HCT116 (cell line): ENCODE measurements around the gene SGMS1. TPM values are rescaled to one million over a fixed set of nuclear protein-coding genes. Genes with fewer than 3 reads are reported as not detected.
A peak's percentile ranks its signal among the peaks of the same experiment; 100 is the strongest.

Experiments
- ATAC-seq: fragments of 200-7000 bp; cut with Tn5 transposase; 2 replicates; pipeline ENCODE4 v1.9.1; 2020; ENCODE audit warnings: mild to moderate bottlenecking, moderate library complexity
- BruUV-seq: library from RNA; stranded (reverse); fragments of 400-500 nt; replicated peaks from 2 replicates; lab custom pipeline; 2021; lab: Mats Ljungman, UMichigan
- CTCF ChIA-PET: fragments of 300-600 bp; sonication (Branson Sonifier 250); formaldehyde crosslinking; loops from one replicate; lab custom pipeline; 2021; ENCODE audit warnings: antibody characterized with exemption; lab: Charles Lee
- POLR2A ChIA-PET: fragments of 300-600, 350-600 bp; sonication (Branson Sonifier 250); formaldehyde crosslinking; loops from one replicate; lab custom pipeline; 2021; ENCODE audit warnings: antibody characterized with exemption; lab: Charles Lee
- RAD21 ChIA-PET, 2 experiments: fragments of 300-600 bp; sonication (Branson Sonifier 250); formaldehyde crosslinking; loops; one replicate each; lab custom pipeline; 2023; ENCODE audit warnings: low total read pairs in 2 of 2; ENCODE audit not compliant: uncharacterized antibody in 2 of 2, unreplicated experiment in 2 of 2, low non-redundant PET in 1 of 2; lab: Charles Lee
- DNase-seq: peaks from one replicate; pipeline ENCODE4 v3.0.0-alpha.2; 2010; ENCODE audit warnings: low read depth, low spot score
- H2AFZ ChIP-seq: fragments of 200-600 bp; shearing (Covaris generic), sonication (generic); 2 replicates; pipeline ENCODE4 v1.6.1; 2017; ENCODE audit warnings: low read depth, mixed run types, mixed read lengths, antibody characterized with exemption, low read length; ENCODE audit not compliant: poor library complexity, severe bottlenecking
- H3K27ac ChIP-seq: 2 replicates; pipeline ENCODE4 v1.5.1; 2012; ENCODE audit warnings: low read depth, low read length
- H3K27me3 ChIP-seq: fragments of 200-600 bp; sonication (generic); 2 replicates; pipeline ENCODE4 v1.6.1; 2016; ENCODE audit warnings: mixed run types, low read length, mixed read lengths; ENCODE audit not compliant: insufficient read depth
- H3K36me3 ChIP-seq, 2 experiments: fragments of 200-500 bp in 1 of 2; fragments of 200-600 bp in 1 of 2; sonication (Bioruptor generic) in 1 of 2; sonication (generic) in 1 of 2; 2 replicates each; pipeline versions ENCODE4 v1.5.1 to v1.6.1; 2014 to 2016; ENCODE audit warnings: low read length in 2 of 2, inconsistent platforms in 1 of 2, mixed read lengths in 1 of 2, mixed run types in 1 of 2; ENCODE audit not compliant: insufficient read depth in 2 of 2, control insufficient read depth in 1 of 2
- H3K4me1 ChIP-seq, 2 experiments: fragments of 200-600 bp in 1 of 2; sonication (generic) in 1 of 2; 2 replicates each; pipeline versions ENCODE4 v1.5.1 to v1.6.1; 2012 to 2017; ENCODE audit warnings: low read length in 2 of 2, inconsistent platforms in 1 of 2, mild to moderate bottlenecking in 1 of 2, mixed read lengths in 1 of 2, mixed run types in 1 of 2, moderate library complexity in 1 of 2; ENCODE audit not compliant: insufficient read depth in 2 of 2, control insufficient read depth in 1 of 2
- H3K4me2 ChIP-seq: fragments of 200-600 bp; sonication (generic); 2 replicates; pipeline ENCODE4 v1.6.1; 2017; ENCODE audit warnings: mixed run types, low read length, mixed read lengths
- H3K4me3 ChIP-seq, 2 experiments: fragments of 200-600 bp in 1 of 2; sonication (generic) in 1 of 2; replicated peaks in 1 of 2; 2 replicates each; pipeline ENCODE4 v1.5.1; 2011 to 2016; ENCODE audit warnings: low read length in 2 of 2, control low read depth in 1 of 2, low read depth in 1 of 2, mild to moderate bottlenecking in 1 of 2, mixed read lengths in 1 of 2, mixed run types in 1 of 2
- H3K79me2 ChIP-seq: fragments of 200-600 bp; sonication (generic); 2 replicates; pipeline ENCODE4 v1.6.1; 2017; ENCODE audit warnings: mild to moderate bottlenecking, mixed run types, low read length, moderate library complexity, mixed read lengths; ENCODE audit not compliant: insufficient read depth
- H3K9ac ChIP-seq: fragments of 200-600 bp; sonication (generic); 2 replicates; pipeline ENCODE4 v1.6.1; 2016; ENCODE audit warnings: low read length, mixed read lengths
- H3K9me2 ChIP-seq: fragments of 200-600 bp; sonication (generic), shearing (Covaris generic); 2 replicates; pipeline ENCODE4 v1.6.1; 2017; ENCODE audit warnings: mixed run types, mild to moderate bottlenecking, moderate library complexity; ENCODE audit not compliant: insufficient read depth
- H3K9me3 ChIP-seq, 2 experiments: fragments of 200-500 bp in 1 of 2; fragments of 200-600 bp in 1 of 2; sonication (Bioruptor generic) in 1 of 2; sonication (generic) in 1 of 2; 2 replicates each; pipeline ENCODE4 v1.6.1; 2014 to 2017; ENCODE audit warnings: low read length in 2 of 2, mixed read lengths in 2 of 2, inconsistent platforms in 1 of 2, low read depth in 1 of 2, mild to moderate bottlenecking in 1 of 2, mixed run types in 1 of 2, moderate library complexity in 1 of 2; ENCODE audit not compliant: control insufficient read depth in 1 of 2, insufficient read depth in 1 of 2
- H4K20me1 ChIP-seq: fragments of 200-600 bp; sonication (generic), shearing (Covaris generic); 2 replicates; pipeline ENCODE4 v1.6.1; 2017; ENCODE audit warnings: mixed run types, mild to moderate bottlenecking, moderate library complexity; ENCODE audit not compliant: insufficient read depth
- CBX3 ChIP-seq: IDR thresholded peaks from 2 replicates; pipeline ENCODE4 v1.6.1; 2012; ENCODE audit warnings: low read depth
- CEBPB ChIP-seq: IDR thresholded peaks from 2 replicates; pipeline ENCODE4 v1.6.1; 2012; ENCODE audit warnings: low read depth
- ELF1 ChIP-seq: IDR thresholded peaks from 2 replicates; pipeline ENCODE4 v1.6.1; 2012; ENCODE audit warnings: low read depth, borderline replicate concordance
- EZH2 ChIP-seq: fragments of 200-600 bp; sonication (generic); IDR thresholded peaks from 2 replicates; pipeline ENCODE4 v1.6.1; 2017; ENCODE audit warnings: antibody characterized with exemption, mixed run types
- EZH2phosphoT487 ChIP-seq: fragments of 200-600 bp; IDR thresholded peaks from 2 replicates; pipeline ENCODE4 v1.6.1; 2018; ENCODE audit warnings: antibody characterized with exemption, borderline replicate concordance
- JUND ChIP-seq: IDR thresholded peaks from 2 replicates; pipeline ENCODE4 v1.6.1; 2012
- POLR2A ChIP-seq: IDR thresholded peaks from 2 replicates; pipeline ENCODE4 v1.7.0; 2011; ENCODE audit warnings: borderline replicate concordance; ENCODE audit not compliant: insufficient read depth, insufficient read length; ENCODE audit errors: extremely low read depth
- POLR2AphosphoS5 ChIP-seq: IDR thresholded peaks from 2 replicates; pipeline ENCODE4 v1.6.1; 2011; ENCODE audit warnings: mild to moderate bottlenecking, low read depth, low read length, moderate library complexity
- SIN3A ChIP-seq: IDR thresholded peaks from 2 replicates; pipeline ENCODE4 v1.6.1; 2012; ENCODE audit warnings: low read depth
- YY1 ChIP-seq: IDR thresholded peaks from 2 replicates; pipeline ENCODE4 v1.6.1; 2011; ENCODE audit warnings: low read length, low read depth, moderate library complexity, mild to moderate bottlenecking; ENCODE audit not compliant: insufficient replicate concordance; ENCODE audit errors: extremely low read depth
- ZNF274 ChIP-seq: fragments of 200-500 bp; sonication (Bioruptor generic); IDR thresholded peaks from 2 replicates; pipeline ENCODE4 v1.6.1; 2014; ENCODE audit warnings: mild to moderate bottlenecking, low read depth, low read length, inconsistent platforms
- intact Hi-C: fragments of 100-400 bp; cut with micrococcal nuclease; formaldehyde crosslinking; loops from 2 replicates; pipeline ENCODE4 v1.10.0; 2022
- total RNA-seq: library from RNA; stranded (reverse); gene quantifications from one replicate; pipeline ENCODE4 v1.2.1, GENCODE V29; 2021; ENCODE audit not compliant: unreplicated experiment
- TF ChIP-seq, protein P1 (sequence below): IDR thresholded peaks from 2 replicates; pipeline ENCODE4 v1.6.1; 2012

Gene SGMS1
- total RNA-seq, 1 experiment from 2014 or later, result 29.1 TPM

DNA sequence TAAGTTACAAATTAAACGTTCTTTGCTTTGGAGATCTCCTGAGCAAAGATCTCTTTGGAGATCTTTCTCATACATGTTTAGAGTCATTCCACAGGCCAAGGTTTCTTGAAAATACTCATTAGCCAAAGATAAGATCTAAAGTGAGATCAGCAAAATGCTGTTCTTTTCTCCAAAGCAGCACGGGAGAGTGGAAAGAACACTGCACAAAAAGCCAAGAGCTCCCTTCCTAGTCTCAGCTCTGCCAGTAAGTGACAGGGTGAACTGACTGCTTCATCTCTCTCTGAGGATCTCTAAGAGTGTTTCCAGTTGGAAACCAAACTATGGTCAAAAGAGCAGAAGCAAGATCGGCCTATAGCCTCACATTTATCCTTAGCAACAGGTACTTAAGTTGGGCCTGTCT is 204.0 kb downstream of the SGMS1 start:
- peaks cover 11 to 40% of the 10 kb centered on the region in 2 experiments for H3K4me1 ChIP-seq
- H3K36me3 ChIP-seq, result no peaks in the 10 kb centered on the region
- H3K9me3 ChIP-seq, result no peaks in the 10 kb centered on the region
- POLR2A ChIA-PET, result no interaction called here
- ATAC-seq, result no peak
- H3K27ac ChIP-seq, result no peak overlapping the region
- CTCF ChIA-PET, result interaction anchor here (1.0 kb wide), 1 partner anchor 9 kb away, joined by 3 read pairs; no protein-coding TSS in a partner anchor
- RAD21 ChIA-PET, result no interaction called here
- no peaks in the 10 kb centered on the region for H3K9me2 ChIP-seq
- intact Hi-C loops, result loop anchor here (5.0 kb wide), 2 partner anchors 52 to 203 kb away; partner anchors contain the start of gene SGMS1
- no TSS peak for BruUV-seq
- no peak overlapping the region for H3K9ac ChIP-seq
- DNase-seq, result no peak
- no peak overlapping the region for H3K4me3 ChIP-seq
- peaks cover 30% of the 10 kb centered on the region for H3K79me2 ChIP-seq
- no peak overlapping the region for H3K4me2 ChIP-seq
- no peaks in the 10 kb centered on the region for H3K27me3 ChIP-seq
- no peak overlapping the region for H2AFZ ChIP-seq
- TF ChIP-seq ZNF274 (no peak), POLR2A (no peak), EZH2phosphoT487 (no peak), JUND (no peak), CBX3 (no peak), YY1 (no peak)
- H4K20me1 ChIP-seq, result no peaks in the 10 kb centered on the region

DNA sequence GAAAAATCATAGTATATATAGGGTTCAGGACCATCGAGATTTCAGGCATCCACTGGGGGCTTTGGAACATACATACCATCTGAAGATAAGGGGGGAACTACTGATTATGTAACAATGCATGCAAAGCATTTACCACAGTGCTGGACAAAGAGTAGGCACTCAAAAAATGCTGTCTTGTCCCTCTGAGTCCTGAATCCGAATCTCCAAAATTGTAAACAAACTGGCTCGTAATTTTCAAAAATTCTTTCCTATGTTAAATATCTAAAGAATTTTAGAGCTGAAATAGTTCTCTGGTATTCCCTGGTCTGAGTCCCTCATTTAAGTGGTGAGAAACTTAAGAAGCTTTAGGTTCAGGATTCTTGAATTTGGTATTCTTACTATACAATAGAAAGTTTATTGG is 204.7 kb downstream of the SGMS1 start:
- Histone ChIP-seq H3K9me3 (no peaks in the 10 kb centered on the region), H3K36me3 (no peaks in the 10 kb centered on the region), H3K4me2 (peak overlapping the region; percentile 96), H3K4me3 (peak overlapping the region in 1 of 2 experiments; percentile 81; a peak in 1 of 4 replicates), H3K9ac (peak overlapping the region; percentile 69; the same call in 1 of the 2 replicates), H3K4me1 (peaks cover 11 to 40% of the 10 kb centered on the region in 2 experiments), H4K20me1 (no peaks in the 10 kb centered on the region), H3K27ac (no peak overlapping the region), H2AFZ (no peak overlapping the region), H3K9me2 (no peaks in the 10 kb centered on the region), H3K27me3 (no peaks in the 10 kb centered on the region), H3K79me2 (peaks cover 35% of the 10 kb centered on the region)
- ChIA-PET RAD21 (no interaction called here), CTCF (interaction anchor here (1.8 kb wide), 1 partner anchor 51 kb away, joined by 7 read pairs; no protein-coding TSS in a partner anchor), POLR2A (no interaction called here)
- TF ChIP-seq, protein P1, sequence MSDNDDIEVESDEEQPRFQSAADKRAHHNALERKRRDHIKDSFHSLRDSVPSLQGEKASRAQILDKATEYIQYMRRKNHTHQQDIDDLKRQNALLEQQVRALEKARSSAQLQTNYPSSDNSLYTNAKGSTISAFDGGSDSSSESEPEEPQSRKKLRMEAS, result no peak
- TF ChIP-seq SIN3A, result no peak
- TF ChIP-seq EZH2, result no peak
- no peak for TF ChIP-seq ELF1
- TF ChIP-seq POLR2AphosphoS5, result no peak
- no peak for TF ChIP-seq CEBPB
- ATAC-seq (no peak), DNase-seq (no peak)
- intact Hi-C loops, result loop anchor here (5.0 kb wide), 1 partner anchor 203 kb away; the partner anchor contains the start of gene SGMS1
- no TSS peak for BruUV-seq
